ENCODE measurements around the gene GNAI1. TPM values are rescaled to one million over a fixed set of nuclear protein-coding genes. Genes with fewer than 3 reads are reported as not detected.

The GNAI1 gene
- total and polyA plus RNA-seq, 2 donors (not counting 1 experiment from before 2014, with no cell fraction given) = not detected

DNA sequence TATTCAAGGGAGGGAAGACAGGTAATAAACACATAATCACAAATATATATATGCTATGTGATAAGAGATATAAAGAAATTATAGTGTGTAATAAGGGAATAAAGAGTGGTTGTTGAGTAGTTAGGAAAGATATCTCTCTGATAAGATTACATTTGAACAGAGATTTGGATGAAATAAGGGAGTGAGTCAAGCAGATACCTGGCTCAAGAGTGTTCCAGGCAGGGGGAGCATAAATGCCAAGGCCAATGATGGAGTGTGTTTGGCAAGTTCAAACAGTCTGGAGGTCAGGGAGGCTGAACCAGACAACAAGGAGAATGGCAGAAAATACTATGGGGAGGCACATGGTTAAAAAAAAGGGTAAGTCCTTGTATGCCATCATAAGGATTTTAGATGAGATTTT, 4.8 kb upstream of the GNAI1 start:
- no peaks in the 10 kb centered on the region for H3K9me3 Mint-ChIP-seq (ENCODE audit: insufficient read depth)
- TF ChIP-seq, protein P1, sequence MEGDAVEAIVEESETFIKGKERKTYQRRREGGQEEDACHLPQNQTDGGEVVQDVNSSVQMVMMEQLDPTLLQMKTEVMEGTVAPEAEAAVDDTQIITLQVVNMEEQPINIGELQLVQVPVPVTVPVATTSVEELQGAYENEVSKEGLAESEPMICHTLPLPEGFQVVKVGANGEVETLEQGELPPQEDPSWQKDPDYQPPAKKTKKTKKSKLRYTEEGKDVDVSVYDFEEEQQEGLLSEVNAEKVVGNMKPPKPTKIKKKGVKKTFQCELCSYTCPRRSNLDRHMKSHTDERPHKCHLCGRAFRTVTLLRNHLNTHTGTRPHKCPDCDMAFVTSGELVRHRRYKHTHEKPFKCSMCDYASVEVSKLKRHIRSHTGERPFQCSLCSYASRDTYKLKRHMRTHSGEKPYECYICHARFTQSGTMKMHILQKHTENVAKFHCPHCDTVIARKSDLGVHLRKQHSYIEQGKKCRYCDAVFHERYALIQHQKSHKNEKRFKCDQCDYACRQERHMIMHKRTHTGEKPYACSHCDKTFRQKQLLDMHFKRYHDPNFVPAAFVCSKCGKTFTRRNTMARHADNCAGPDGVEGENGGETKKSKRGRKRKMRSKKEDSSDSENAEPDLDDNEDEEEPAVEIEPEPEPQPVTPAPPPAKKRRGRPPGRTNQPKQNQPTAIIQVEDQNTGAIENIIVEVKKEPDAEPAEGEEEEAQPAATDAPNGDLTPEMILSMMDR (IDR thresholded peaks at IDR 0.05) = no peak
- no peak for TF ChIP-seq EZH2 (IDR thresholded peaks at IDR 0.05; ENCODE audit: borderline replicate concordance, insufficient read depth, low read depth, low read length, poor library complexity, severe bottlenecking)
- Histone ChIP-seq H3K4me3 (ENCODE audit: control extremely low read depth in 1 of 5, extremely low read depth in 1 of 5, insufficient read depth in 1 of 5, low read depth in 2 of 5, low read length in 4 of 5) (no peak overlapping the region), H3K9ac (ENCODE audit: low read length) (no peak overlapping the region), H3K27me3 (replicated peaks in 1 of 4; ENCODE audit: control extremely low read depth in 1 of 4, control insufficient read depth in 3 of 4, insufficient read depth in 4 of 4, low read length in 3 of 4) (peaks cover 0 to 7% (median 0%) of the 10 kb centered on the region in 4 experiments), H3K4me2 (replicated peaks; ENCODE audit: low read depth, low read length, poor library complexity, severe bottlenecking) (no peak overlapping the region), H3K9me3 (ENCODE audit: control extremely low read depth in 1 of 3, control insufficient read depth in 2 of 3, insufficient read depth in 1 of 3, low read length in 2 of 3) (no peaks in the 10 kb centered on the region), H3K27ac (ENCODE audit: low read length in 2 of 2) (no peak overlapping the region), H4K20me1 (ENCODE audit: control insufficient read depth, insufficient read depth, low read length, poor library complexity, severe bottlenecking) (no peaks in the 10 kb centered on the region), H3K79me2 (ENCODE audit: control insufficient read depth, insufficient read depth, low read length) (no peaks in the 10 kb centered on the region), H3K4me1 (ENCODE audit: control insufficient read depth in 2 of 2, insufficient read depth in 2 of 2, low read length in 2 of 2) (peaks cover 0 to 4% of the 10 kb centered on the region in 2 donors), H3K36me3 (replicated peaks in 1 of 2; ENCODE audit: control extremely low read depth in 1 of 2, control insufficient read depth in 1 of 2, extremely low read depth in 1 of 2, insufficient read depth in 2 of 2, low read length in 1 of 2) (no peaks in the 10 kb centered on the region), H2AFZ (ENCODE audit: insufficient read depth, low read depth, low read length, poor library complexity, severe bottlenecking) (no peak overlapping the region)
- POLR2A ChIA-PET = no interaction called here
- no peaks in the 10 kb centered on the region for H3K4me1 Mint-ChIP-seq
- peaks cover 15% of the 10 kb centered on the region for H3K27me3 Mint-ChIP-seq
- ATAC-seq (ENCODE audit: low read depth) (no peak), DNase-seq (no peak)
- intact Hi-C loops (cut with micrococcal nuclease) = no loop called here
- CTCF ChIA-PET = no interaction called here
- H3K4me3 Mint-ChIP-seq = no peak overlapping the region
- H3K27ac Mint-ChIP-seq = no peak overlapping the region

DNA sequence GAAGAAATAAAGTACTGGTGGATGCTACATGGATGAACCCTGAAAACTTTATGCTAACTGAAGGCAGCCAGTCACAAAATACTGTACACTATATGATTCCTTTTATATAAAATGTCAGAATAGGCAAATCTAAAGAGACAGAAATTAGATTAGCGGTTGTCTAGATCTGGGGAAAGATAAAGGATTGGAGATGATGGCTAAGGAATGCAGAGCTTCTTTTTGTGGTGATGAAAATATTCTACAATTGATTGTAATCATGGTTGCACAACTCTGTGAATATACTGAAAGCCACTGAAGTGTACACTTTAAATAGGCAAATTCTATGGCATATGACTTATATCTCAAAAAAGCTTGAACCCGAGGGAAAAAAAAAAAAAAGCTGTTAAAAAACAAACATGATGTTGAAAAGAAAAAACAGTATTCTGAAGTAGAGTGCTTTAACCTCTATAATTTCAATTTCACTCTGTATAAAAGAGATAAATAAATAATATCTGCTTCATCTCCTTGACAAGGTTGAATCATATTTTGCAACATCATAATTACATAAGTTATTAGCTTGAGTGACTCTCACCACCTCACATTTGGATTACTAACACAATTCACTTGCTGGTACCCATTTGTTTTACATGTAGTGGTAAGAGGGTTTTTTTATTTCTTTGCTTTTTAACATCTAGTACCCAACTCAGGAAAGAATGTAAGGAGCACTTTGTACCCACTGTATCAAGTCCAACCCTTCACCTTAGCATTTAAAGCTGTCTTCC, 2.8 kb upstream of the GNAI1 start:
- no CpG with 5 or more reads among the region's 2 CpGs for WGBS (ENCODE audit: insufficient coverage)
- POLR2A ChIA-PET = no interaction called here

More for the DNA sequence above, 2.8 kb upstream of the GNAI1 start:
- DNase-seq = no peak
- no peak for TF ChIP-seq EZH2 (IDR thresholded peaks at IDR 0.05; ENCODE audit: borderline replicate concordance, insufficient read depth, low read depth, low read length, poor library complexity, severe bottlenecking)
- TF ChIP-seq, protein P1 (IDR thresholded peaks at IDR 0.05) = no peak
- Histone ChIP-seq H3K4me1 (ENCODE audit: control insufficient read depth in 2 of 2, insufficient read depth in 2 of 2, low read length in 2 of 2) (peaks cover 5 to 15% of the 10 kb centered on the region in 2 donors), H3K4me3 (ENCODE audit: control extremely low read depth in 1 of 5, extremely low read depth in 1 of 5, insufficient read depth in 1 of 5, low read depth in 2 of 5, low read length in 4 of 5) (no peak overlapping the region), H3K4me2 (replicated peaks; ENCODE audit: low read depth, low read length, poor library complexity, severe bottlenecking) (no peak overlapping the region), H3K9me3 (ENCODE audit: control extremely low read depth in 1 of 3, control insufficient read depth in 2 of 3, insufficient read depth in 1 of 3, low read length in 2 of 3) (no peaks in the 10 kb centered on the region), H3K27ac (ENCODE audit: low read length in 2 of 2) (no peak overlapping the region), H2AFZ (ENCODE audit: insufficient read depth, low read depth, low read length, poor library complexity, severe bottlenecking) (no peak overlapping the region), H4K20me1 (ENCODE audit: control insufficient read depth, insufficient read depth, low read length, poor library complexity, severe bottlenecking) (no peaks in the 10 kb centered on the region), H3K36me3 (replicated peaks in 1 of 2; ENCODE audit: control extremely low read depth in 1 of 2, control insufficient read depth in 1 of 2, extremely low read depth in 1 of 2, insufficient read depth in 2 of 2, low read length in 1 of 2) (no peaks in the 10 kb centered on the region), H3K79me2 (ENCODE audit: control insufficient read depth, insufficient read depth, low read length) (no peaks in the 10 kb centered on the region), H3K27me3 (replicated peaks in 1 of 4; ENCODE audit: control extremely low read depth in 1 of 4, control insufficient read depth in 3 of 4, insufficient read depth in 4 of 4, low read length in 3 of 4) (peaks cover 0 to 19% (median 6%) of the 10 kb centered on the region in 4 experiments), H3K9ac (ENCODE audit: low read length) (no peak overlapping the region)
- peaks cover 11% of the 10 kb centered on the region for H3K4me1 Mint-ChIP-seq
- no peaks in the 10 kb centered on the region for H3K9me3 Mint-ChIP-seq (ENCODE audit: insufficient read depth)
- H3K4me3 Mint-ChIP-seq = no peak overlapping the region
- ATAC-seq (ENCODE audit: low read depth) = no peak
- intact Hi-C loops (cut with micrococcal nuclease) = no loop called here
- H3K27ac Mint-ChIP-seq = no peak overlapping the region
- CTCF ChIA-PET = no interaction called here
- peaks cover 26% of the 10 kb centered on the region for H3K27me3 Mint-ChIP-seq

Measured in B cell (primary cell).